C1 segment of cervical spinal cord (tissue), 14 donors: ENCODE measurements around the gene CDC73.
"Not testable (repeated sequence)": the region's sequence is repeated elsewhere in the genome, so short reads cannot be mapped to it uniquely, and the experiment has no call there.

Source experiments
- DNase-seq, 14 donors: peaks; one replicate each; lab custom pipeline; 2025; lab: John Stamatoyannopoulos, UW

The CDC73 gene

GRCh38 chr1:193229136-193229535, 107.3 kb downstream of the CDC73 start:
- DNase-seq, result no peak

- DNase-seq, result not testable (repeated sequence)
Measured at GRCh38 chr1:193231146-193231545, 109.3 kb downstream of the CDC73 start.

- DNase-seq, result no peak
Measured at GRCh38 chr1:193234530-193234929, 112.7 kb downstream of the CDC73 start.

GRCh38 chr1:193237381-193237978, 115.6 kb downstream of the CDC73 start:
- DNase-seq, result no peak

- DNase-seq, result no peak
Measured at GRCh38 chr1:193240609-193241008, 118.8 kb downstream of the CDC73 start.

GRCh38 chr1:193241132-193241827, 119.4 kb downstream of the CDC73 start:
- no peak for DNase-seq

GRCh38 chr1:193242000-193242399, 120.2 kb downstream of the CDC73 start:
- DNase-seq, result no peak

- DNase-seq, result no peak
Measured at GRCh38 chr1:193249187-193249586, 127.4 kb downstream of the CDC73 start.

GRCh38 chr1:193251950-193252349, 130.1 kb downstream of the CDC73 start:
- DNase-seq, result no peak

GRCh38 chr1:193256019-193256418, 134.2 kb downstream of the CDC73 start:
- no peak for DNase-seq

- DNase-seq, result no peak
Measured at GRCh38 chr1:193259636-193260035, 137.8 kb downstream of the CDC73 start.

GRCh38 chr1:193260056-193260745, 138.4 kb downstream of the CDC73 start:
- no peak for DNase-seq

- no peak for DNase-seq
Measured at GRCh38 chr1:193260896-193261295, 139.1 kb downstream of the CDC73 start.

GRCh38 chr1:193262661-193263060, 140.8 kb downstream of the CDC73 start:
- DNase-seq, result no peak

- DNase-seq, result no peak
Measured at GRCh38 chr1:193264313-193265065, 142.7 kb downstream of the CDC73 start.

- DNase-seq, result no peak
Measured at GRCh38 chr1:193265716-193266115, 143.9 kb downstream of the CDC73 start.

- DNase-seq, result not testable (repeated sequence)
Measured at GRCh38 chr1:193266794-193267193, 145.0 kb downstream of the CDC73 start.

GRCh38 chr1:193270996-193271395, 149.2 kb downstream of the CDC73 start:
- DNase-seq, result no peak

GRCh38 chr1:193275773-193276172, 153.9 kb downstream of the CDC73 start:
- no peak for DNase-seq

- no peak for DNase-seq
Measured at GRCh38 chr1:193278968-193279367, 157.1 kb downstream of the CDC73 start.

- no peak for DNase-seq
Measured at GRCh38 chr1:193281894-193282293, 160.1 kb downstream of the CDC73 start.

GRCh38 chr1:193283016-193283415, 161.2 kb downstream of the CDC73 start:
- DNase-seq, result no peak
